HepG2 (cell line): Measurements from ENCODE around the gene CBX7. TPM values are rescaled to one million over a fixed set of nuclear protein-coding genes. Genes with fewer than 3 reads are reported as not detected.

Experiments used
- CBFB ChIP-seq: sonication (generic); formaldehyde crosslinking; IDR thresholded peaks from 2 replicates; pipeline ENCODE4 v1.4.0; 2020; ENCODE audit warnings: missing genetic modification reagents
- ELF3 ChIP-seq: IDR thresholded peaks from 2 replicates; pipeline ENCODE4 v1.6.1; 2016; ENCODE audit warnings: missing genetic modification reagents, missing compliant biosample characterization
- ERF ChIP-seq: IDR thresholded peaks from 2 replicates; pipeline ENCODE4 v1.6.1; 2018; ENCODE audit warnings: missing biosample characterization, missing genetic modification reagents
- FOXO1 ChIP-seq: sonication (generic); formaldehyde crosslinking; IDR thresholded peaks from 2 replicates; pipeline ENCODE4 v1.4.0; 2020; ENCODE audit warnings: missing genetic modification reagents
- PHF21A ChIP-seq: sonication (generic); formaldehyde crosslinking; IDR thresholded peaks from 2 replicates; pipeline ENCODE4 v1.5.0; 2020; ENCODE audit warnings: mild to moderate bottlenecking, missing genetic modification reagents
- RFX5 ChIP-seq: IDR thresholded peaks from 2 replicates; pipeline ENCODE4 v1.6.1; 2011; ENCODE audit warnings: low read depth, low read length, improper control_type of control experiment
- SALL1 ChIP-seq: sonication (generic); formaldehyde crosslinking; IDR thresholded peaks from 2 replicates; pipeline ENCODE4 v1.8.0; 2022; ENCODE audit warnings: mild to moderate bottlenecking, missing genetic modification reagents
- SOX5 ChIP-seq: IDR thresholded peaks from 2 replicates; pipeline ENCODE4 v1.6.1; 2016; ENCODE audit warnings: borderline replicate concordance
- YY1 ChIP-seq: IDR thresholded peaks from 2 replicates; pipeline ENCODE4 v1.6.1; 2011; ENCODE audit warnings: low read length, low read depth, moderate library complexity, mild to moderate bottlenecking; ENCODE audit not compliant: insufficient read depth, insufficient replicate concordance
- ZNF570 ChIP-seq: sonication (generic); formaldehyde crosslinking; IDR thresholded peaks from 2 replicates; pipeline ENCODE4 v1.4.0; 2020; ENCODE audit warnings: mild to moderate bottlenecking, missing genetic modification reagents, borderline replicate concordance
- ZNF746 ChIP-seq: sonication (generic); formaldehyde crosslinking; IDR thresholded peaks from 2 replicates; pipeline ENCODE4 v1.8.0; 2022; ENCODE audit warnings: mild to moderate bottlenecking, missing genetic modification reagents
- ZNF777 ChIP-seq: sonication (generic); formaldehyde crosslinking; IDR thresholded peaks from 2 replicates; pipeline ENCODE4 v1.4.0; 2020; ENCODE audit warnings: missing genetic modification reagents
- polyA plus RNA-seq, 8 experiments: library from polyadenylated mRNA; depleted of rRNA in 3 of 8; stranded (reverse) in 7 of 8; unstranded in 1 of 8; fragments of >200 nt; fragmentation: Illumina TruSeq in 4 of 8; extraction: Trizol in 4 of 8; gene quantifications; 2 replicates each; pipeline versions ENCODE4 v1.2.1 to v1.2.3, GENCODE V29; 2011 to 2016; ENCODE audit warnings: low read depth in 4 of 8, missing spikeins in 1 of 8, mixed read lengths in 1 of 8; ENCODE audit not compliant: insufficient read depth in 1 of 8
- total RNA-seq, 5 experiments: library from RNA; depleted of rRNA; stranded (reverse); fragments of >200 nt; fragmentation: Illumina TruSeq; extraction: Trizol; gene quantifications; 2 replicates each; pipeline ENCODE4 v1.2.3, GENCODE V29; 2016; ENCODE audit warnings: low read depth in 1 of 5
- TF ChIP-seq, protein P1 (sequence below): sonication (generic); formaldehyde crosslinking; IDR thresholded peaks from 2 replicates; pipeline ENCODE4 v1.5.0; 2020; ENCODE audit warnings: mild to moderate bottlenecking, missing genetic modification reagents, borderline replicate concordance
- TF ChIP-seq, protein P2 (sequence below), 2 experiments: fragments of 450-650 bp in 1 of 2; sonication (generic) in 1 of 2; formaldehyde crosslinking in 1 of 2; IDR thresholded peaks; 2 replicates each; pipeline versions ENCODE4 v1.6.1 to v1.8.0; 2016 to 2022; ENCODE audit warnings: antibody characterized with exemption in 1 of 2, mild to moderate bottlenecking in 1 of 2, missing genetic modification reagents in 1 of 2
- TF ChIP-seq, protein P3 (sequence below): IDR thresholded peaks from 2 replicates; pipeline ENCODE4 v1.6.1; 2016; ENCODE audit warnings: low read depth, borderline replicate concordance
- TF ChIP-seq, protein P4 (sequence below): sonication (generic); formaldehyde crosslinking; conservative IDR thresholded peaks from 2 replicates; pipeline ENCODE4 v1.8.0; 2022; ENCODE audit warnings: mild to moderate bottlenecking, moderate library complexity, missing genetic modification reagents

Gene CBX7
- total and polyA plus RNA-seq, 2 of the 13 experiments (the other 11 are each of a cell fraction or from before 2014, with no cell fraction given): 0.35 to 4.9 TPM

DNA sequence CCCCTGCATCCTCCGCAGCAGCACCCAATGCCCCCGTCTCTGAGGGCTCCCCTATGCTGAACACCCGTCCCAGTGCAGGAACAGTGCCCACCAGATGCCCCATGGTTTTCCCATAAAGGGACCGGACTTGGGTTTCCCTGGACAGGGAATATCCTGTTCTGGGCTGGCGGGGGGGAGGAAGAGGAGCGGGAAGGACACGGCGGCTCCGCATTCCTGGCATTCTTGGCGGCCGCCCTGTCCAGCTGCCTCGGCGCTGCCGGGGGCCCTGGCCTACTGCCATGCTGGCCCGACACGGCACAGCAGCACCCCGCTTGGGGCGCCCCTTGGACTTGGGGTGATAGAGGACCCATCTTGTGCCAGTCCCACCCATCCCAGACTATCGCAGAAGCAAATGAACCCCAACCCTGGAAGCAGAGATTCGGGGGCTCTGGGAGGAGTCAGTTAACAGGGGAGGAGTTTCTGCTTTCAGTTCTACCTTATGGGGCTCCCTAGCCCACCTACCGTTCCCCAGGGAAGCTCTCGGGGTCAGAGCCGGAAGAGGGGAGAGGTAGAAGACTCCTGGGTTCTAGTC is 23.7 kb upstream of the CBX7 start (continued):
- TF ChIP-seq, protein P1, sequence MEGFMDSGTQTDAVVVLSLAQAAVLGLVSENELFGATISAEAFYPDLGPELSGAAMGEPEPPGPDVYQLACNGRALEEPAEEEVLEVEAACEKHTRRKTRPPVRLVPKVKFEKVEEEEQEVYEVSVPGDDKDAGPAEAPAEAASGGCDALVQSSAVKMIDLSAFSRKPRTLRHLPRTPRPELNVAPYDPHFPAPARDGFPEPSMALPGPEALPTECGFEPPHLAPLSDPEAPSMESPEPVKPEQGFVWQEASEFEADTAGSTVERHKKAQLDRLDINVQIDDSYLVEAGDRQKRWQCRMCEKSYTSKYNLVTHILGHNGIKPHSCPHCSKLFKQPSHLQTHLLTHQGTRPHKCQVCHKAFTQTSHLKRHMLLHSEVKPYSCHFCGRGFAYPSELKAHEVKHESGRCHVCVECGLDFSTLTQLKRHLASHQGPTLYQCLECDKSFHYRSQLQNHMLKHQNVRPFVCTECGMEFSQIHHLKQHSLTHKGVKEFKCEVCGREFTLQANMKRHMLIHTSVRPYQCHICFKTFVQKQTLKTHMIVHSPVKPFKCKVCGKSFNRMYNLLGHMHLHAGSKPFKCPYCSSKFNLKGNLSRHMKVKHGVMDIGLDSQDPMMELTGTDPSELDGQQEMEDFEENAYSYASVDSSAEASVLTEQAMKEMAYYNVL (CRISPR knock-in tag): 0 out of 2 replicates have a peak, but pooled peaks have one; percentile 56
- TF ChIP-seq CBFB (CRISPR knock-in tag): peak; percentile 55; the same call in 1 of the 2 replicates
- peak; percentile 75 for TF ChIP-seq PHF21A (CRISPR knock-in tag)
- TF ChIP-seq ERF: peak; percentile 43; the same call in 1 of the 2 replicates
- TF ChIP-seq ZNF570 (CRISPR knock-in tag): no peak
- TF ChIP-seq RFX5: 0 out of 2 replicates have a peak, but pooled peaks have one; percentile 9
- peak; percentile 81 for TF ChIP-seq SALL1 (CRISPR knock-in tag)
- TF ChIP-seq, protein P2, sequence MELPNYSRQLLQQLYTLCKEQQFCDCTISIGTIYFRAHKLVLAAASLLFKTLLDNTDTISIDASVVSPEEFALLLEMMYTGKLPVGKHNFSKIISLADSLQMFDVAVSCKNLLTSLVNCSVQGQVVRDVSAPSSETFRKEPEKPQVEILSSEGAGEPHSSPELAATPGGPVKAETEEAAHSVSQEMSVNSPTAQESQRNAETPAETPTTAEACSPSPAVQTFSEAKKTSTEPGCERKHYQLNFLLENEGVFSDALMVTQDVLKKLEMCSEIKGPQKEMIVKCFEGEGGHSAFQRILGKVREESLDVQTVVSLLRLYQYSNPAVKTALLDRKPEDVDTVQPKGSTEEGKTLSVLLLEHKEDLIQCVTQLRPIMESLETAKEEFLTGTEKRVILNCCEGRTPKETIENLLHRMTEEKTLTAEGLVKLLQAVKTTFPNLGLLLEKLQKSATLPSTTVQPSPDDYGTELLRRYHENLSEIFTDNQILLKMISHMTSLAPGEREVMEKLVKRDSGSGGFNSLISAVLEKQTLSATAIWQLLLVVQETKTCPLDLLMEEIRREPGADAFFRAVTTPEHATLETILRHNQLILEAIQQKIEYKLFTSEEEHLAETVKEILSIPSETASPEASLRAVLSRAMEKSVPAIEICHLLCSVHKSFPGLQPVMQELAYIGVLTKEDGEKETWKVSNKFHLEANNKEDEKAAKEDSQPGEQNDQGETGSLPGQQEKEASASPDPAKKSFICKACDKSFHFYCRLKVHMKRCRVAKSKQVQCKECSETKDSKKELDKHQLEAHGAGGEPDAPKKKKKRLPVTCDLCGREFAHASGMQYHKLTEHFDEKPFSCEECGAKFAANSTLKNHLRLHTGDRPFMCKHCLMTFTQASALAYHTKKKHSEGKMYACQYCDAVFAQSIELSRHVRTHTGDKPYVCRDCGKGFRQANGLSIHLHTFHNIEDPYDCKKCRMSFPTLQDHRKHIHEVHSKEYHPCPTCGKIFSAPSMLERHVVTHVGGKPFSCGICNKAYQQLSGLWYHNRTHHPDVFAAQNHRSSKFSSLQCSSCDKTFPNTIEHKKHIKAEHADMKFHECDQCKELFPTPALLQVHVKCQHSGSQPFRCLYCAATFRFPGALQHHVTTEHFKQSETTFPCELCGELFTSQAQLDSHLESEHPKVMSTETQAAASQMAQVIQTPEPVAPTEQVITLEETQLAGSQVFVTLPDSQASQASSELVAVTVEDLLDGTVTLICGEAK (IDR thresholded peaks at IDR 0.05): no peak
- TF ChIP-seq, protein P2 (CRISPR knock-in tag; IDR thresholded peaks at IDR 0.05): no peak
- peak; percentile 69; the same call in 1 of the 2 replicates for TF ChIP-seq SOX5 (CRISPR knock-in tag)
- TF ChIP-seq, protein P3, sequence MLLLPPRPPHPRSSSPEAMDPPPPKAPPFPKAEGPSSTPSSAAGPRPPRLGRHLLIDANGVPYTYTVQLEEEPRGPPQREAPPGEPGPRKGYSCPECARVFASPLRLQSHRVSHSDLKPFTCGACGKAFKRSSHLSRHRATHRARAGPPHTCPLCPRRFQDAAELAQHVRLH (CRISPR knock-in tag): peak; percentile 21; the same call in 1 of the 2 replicates
- TF ChIP-seq ZNF777 (CRISPR knock-in tag): peak; percentile 51; the same call in 1 of the 2 replicates
- TF ChIP-seq, protein P4, sequence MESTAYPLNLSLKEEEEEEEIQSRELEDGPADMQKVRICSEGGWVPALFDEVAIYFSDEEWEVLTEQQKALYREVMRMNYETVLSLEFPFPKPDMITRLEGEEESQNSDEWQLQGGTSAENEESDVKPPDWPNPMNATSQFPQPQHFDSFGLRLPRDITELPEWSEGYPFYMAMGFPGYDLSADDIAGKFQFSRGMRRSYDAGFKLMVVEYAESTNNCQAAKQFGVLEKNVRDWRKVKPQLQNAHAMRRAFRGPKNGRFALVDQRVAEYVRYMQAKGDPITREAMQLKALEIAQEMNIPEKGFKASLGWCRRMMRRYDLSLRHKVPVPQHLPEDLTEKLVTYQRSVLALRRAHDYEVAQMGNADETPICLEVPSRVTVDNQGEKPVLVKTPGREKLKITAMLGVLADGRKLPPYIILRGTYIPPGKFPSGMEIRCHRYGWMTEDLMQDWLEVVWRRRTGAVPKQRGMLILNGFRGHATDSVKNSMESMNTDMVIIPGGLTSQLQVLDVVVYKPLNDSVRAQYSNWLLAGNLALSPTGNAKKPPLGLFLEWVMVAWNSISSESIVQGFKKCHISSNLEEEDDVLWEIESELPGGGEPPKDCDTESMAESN (CRISPR knock-in tag): 0 out of 2 replicates have a peak, but pooled peaks have one; percentile 39
- TF ChIP-seq ELF3 (CRISPR knock-in tag): peak; percentile 83
- TF ChIP-seq YY1: peak; percentile 58
- TF ChIP-seq ZNF746: peak; percentile 84
- peak; percentile 76; the same call in 1 of the 2 replicates for TF ChIP-seq FOXO1 (CRISPR knock-in tag)
